Measurements from ENCODE around the gene SEC63. TPM values are rescaled to one million over a fixed set of nuclear protein-coding genes. Genes with fewer than 3 reads are reported as not detected.

Gene SEC63
- total RNA-seq, 2 experiments from 2014 or later = 80.3 to 86.7 TPM

- Mint-ChIP-seq H3K9me3 (no peaks in the 10 kb centered on the region), H3K27ac (no peak overlapping the region), H3K27me3 (no peaks in the 10 kb centered on the region), H3K4me3 (no peak overlapping the region), H3K36me3 (ENCODE audit: low read depth) (no peaks in the 10 kb centered on the region), H3K4me1 (ENCODE audit: low read depth) (no peaks in the 10 kb centered on the region)
- CTCF ChIA-PET = no interaction called here
- POLR2A ChIA-PET = no interaction called here
- TF ChIP-seq, protein P1, sequence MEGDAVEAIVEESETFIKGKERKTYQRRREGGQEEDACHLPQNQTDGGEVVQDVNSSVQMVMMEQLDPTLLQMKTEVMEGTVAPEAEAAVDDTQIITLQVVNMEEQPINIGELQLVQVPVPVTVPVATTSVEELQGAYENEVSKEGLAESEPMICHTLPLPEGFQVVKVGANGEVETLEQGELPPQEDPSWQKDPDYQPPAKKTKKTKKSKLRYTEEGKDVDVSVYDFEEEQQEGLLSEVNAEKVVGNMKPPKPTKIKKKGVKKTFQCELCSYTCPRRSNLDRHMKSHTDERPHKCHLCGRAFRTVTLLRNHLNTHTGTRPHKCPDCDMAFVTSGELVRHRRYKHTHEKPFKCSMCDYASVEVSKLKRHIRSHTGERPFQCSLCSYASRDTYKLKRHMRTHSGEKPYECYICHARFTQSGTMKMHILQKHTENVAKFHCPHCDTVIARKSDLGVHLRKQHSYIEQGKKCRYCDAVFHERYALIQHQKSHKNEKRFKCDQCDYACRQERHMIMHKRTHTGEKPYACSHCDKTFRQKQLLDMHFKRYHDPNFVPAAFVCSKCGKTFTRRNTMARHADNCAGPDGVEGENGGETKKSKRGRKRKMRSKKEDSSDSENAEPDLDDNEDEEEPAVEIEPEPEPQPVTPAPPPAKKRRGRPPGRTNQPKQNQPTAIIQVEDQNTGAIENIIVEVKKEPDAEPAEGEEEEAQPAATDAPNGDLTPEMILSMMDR (IDR thresholded peaks at IDR 0.05) = no peak
- H3K4me1 ChIP-seq (ENCODE audit: insufficient read depth, low read length) = no peaks in the 10 kb centered on the region
- H3K27ac ChIP-seq (ENCODE audit: low read depth in 1 of 2, low read length in 2 of 2) = no peak overlapping the region
- H3K36me3 ChIP-seq (ENCODE audit: insufficient read depth, low read length) = no peaks in the 10 kb centered on the region
- intact Hi-C loops (cut with DNase I, micrococcal nuclease) = no loop called here
- no peak overlapping the region for H3K4me3 ChIP-seq (ENCODE audit: low read length)
- H3K9me3 ChIP-seq (ENCODE audit: control insufficient read depth in 1 of 2, insufficient read depth in 1 of 2, low read length in 2 of 2) = no peaks in the 10 kb centered on the region
- no peaks in the 10 kb centered on the region for H3K27me3 ChIP-seq (ENCODE audit: control insufficient read depth in 1 of 2, insufficient read depth in 2 of 2, low read length in 2 of 2)
- DNase-seq = no peak
- ATAC-seq (ENCODE audit: poor library complexity) = no peak
Observed at GRCh38 chr6:107989166-107990094, 31.4 kb upstream of the SEC63 start.

- no peaks in the 10 kb centered on the region for H3K36me3 Mint-ChIP-seq (ENCODE audit: low read depth)
- Histone ChIP-seq H3K27ac (ENCODE audit: low read depth in 1 of 2, low read length in 2 of 2) (no peak overlapping the region), H3K36me3 (ENCODE audit: insufficient read depth, low read length) (no peaks in the 10 kb centered on the region), H3K9me3 (ENCODE audit: control insufficient read depth in 1 of 2, insufficient read depth in 1 of 2, low read length in 2 of 2) (no peaks in the 10 kb centered on the region), H3K27me3 (ENCODE audit: control insufficient read depth in 1 of 2, insufficient read depth in 2 of 2, low read length in 2 of 2) (no peaks in the 10 kb centered on the region), H3K4me1 (ENCODE audit: insufficient read depth, low read length) (no peaks in the 10 kb centered on the region), H3K4me3 (ENCODE audit: low read length) (no peak overlapping the region)
- no peak overlapping the region for H3K4me3 Mint-ChIP-seq
- intact Hi-C loops (cut with DNase I, micrococcal nuclease) = no loop called here
- no peaks in the 10 kb centered on the region for H3K9me3 Mint-ChIP-seq
- ChIA-PET CTCF (no interaction called here), POLR2A (no interaction called here)
- DNase-seq = no peak
- no peak overlapping the region for H3K27ac Mint-ChIP-seq
- no peak for ATAC-seq (ENCODE audit: poor library complexity)
- no peaks in the 10 kb centered on the region for H3K4me1 Mint-ChIP-seq (ENCODE audit: low read depth)
- TF ChIP-seq, protein P1 (IDR thresholded peaks at IDR 0.05) = no peak
- no peaks in the 10 kb centered on the region for H3K27me3 Mint-ChIP-seq
Observed at GRCh38 chr6:107988570-107988969, 30.6 kb upstream of the SEC63 start.

- H3K4me1 Mint-ChIP-seq (ENCODE audit: low read depth) = no peaks in the 10 kb centered on the region
- POLR2A ChIA-PET = no interaction called here
- ATAC-seq (ENCODE audit: poor library complexity) (no peak), DNase-seq (no peak)
- intact Hi-C loops (cut with DNase I, micrococcal nuclease) = no loop called here
- Histone ChIP-seq H3K27ac (ENCODE audit: low read depth in 1 of 2, low read length in 2 of 2) (no peak overlapping the region), H3K4me1 (ENCODE audit: insufficient read depth, low read length) (no peaks in the 10 kb centered on the region), H3K36me3 (ENCODE audit: insufficient read depth, low read length) (no peaks in the 10 kb centered on the region), H3K4me3 (ENCODE audit: low read length) (no peak overlapping the region), H3K9me3 (ENCODE audit: control insufficient read depth in 1 of 2, insufficient read depth in 1 of 2, low read length in 2 of 2) (no peaks in the 10 kb centered on the region), H3K27me3 (ENCODE audit: control insufficient read depth in 1 of 2, insufficient read depth in 2 of 2, low read length in 2 of 2) (no peaks in the 10 kb centered on the region)
- H3K4me3 Mint-ChIP-seq = no peak overlapping the region
- no peak overlapping the region for H3K27ac Mint-ChIP-seq
- no peaks in the 10 kb centered on the region for H3K9me3 Mint-ChIP-seq
- CTCF ChIA-PET = no interaction called here
- no peaks in the 10 kb centered on the region for H3K27me3 Mint-ChIP-seq
- H3K36me3 Mint-ChIP-seq (ENCODE audit: low read depth) = no peaks in the 10 kb centered on the region
- TF ChIP-seq, protein P1 (IDR thresholded peaks at IDR 0.05) = no peak
Observed at GRCh38 chr6:107987805-107988204, 29.8 kb upstream of the SEC63 start.

All from CD4-positive, alpha-beta T cell (primary cell).